Measurements from ENCODE around the gene CD300LG.

- TF ChIP-seq, protein P1, sequence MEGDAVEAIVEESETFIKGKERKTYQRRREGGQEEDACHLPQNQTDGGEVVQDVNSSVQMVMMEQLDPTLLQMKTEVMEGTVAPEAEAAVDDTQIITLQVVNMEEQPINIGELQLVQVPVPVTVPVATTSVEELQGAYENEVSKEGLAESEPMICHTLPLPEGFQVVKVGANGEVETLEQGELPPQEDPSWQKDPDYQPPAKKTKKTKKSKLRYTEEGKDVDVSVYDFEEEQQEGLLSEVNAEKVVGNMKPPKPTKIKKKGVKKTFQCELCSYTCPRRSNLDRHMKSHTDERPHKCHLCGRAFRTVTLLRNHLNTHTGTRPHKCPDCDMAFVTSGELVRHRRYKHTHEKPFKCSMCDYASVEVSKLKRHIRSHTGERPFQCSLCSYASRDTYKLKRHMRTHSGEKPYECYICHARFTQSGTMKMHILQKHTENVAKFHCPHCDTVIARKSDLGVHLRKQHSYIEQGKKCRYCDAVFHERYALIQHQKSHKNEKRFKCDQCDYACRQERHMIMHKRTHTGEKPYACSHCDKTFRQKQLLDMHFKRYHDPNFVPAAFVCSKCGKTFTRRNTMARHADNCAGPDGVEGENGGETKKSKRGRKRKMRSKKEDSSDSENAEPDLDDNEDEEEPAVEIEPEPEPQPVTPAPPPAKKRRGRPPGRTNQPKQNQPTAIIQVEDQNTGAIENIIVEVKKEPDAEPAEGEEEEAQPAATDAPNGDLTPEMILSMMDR (IDR thresholded peaks at IDR 0.05; ENCODE audit: poor library complexity), result no peak
- TF ChIP-seq EZH2phosphoT487 (IDR thresholded peaks at IDR 0.05; ENCODE audit: low read depth, severe bottlenecking, unreplicated experiment) (no peak), EZH2 (IDR thresholded peaks at IDR 0.05; ENCODE audit: borderline replicate concordance) (no peak)
These were observed 54.1 kb downstream of the CD300LG start for GRCh38 chr17:43900858-43901754.
